HepG2 (cell line): Measurements from ENCODE around the gene IGF2. TPM values are rescaled to one million over a fixed set of nuclear protein-coding genes. Genes with fewer than 3 reads are reported as not detected.

ENCODE experiments used
- AHR ChIP-seq: IDR thresholded peaks from 2 replicates; pipeline ENCODE4 v1.6.1; 2018; ENCODE audit warnings: missing genetic modification reagents, missing compliant biosample characterization
- CBX5 ChIP-seq: sonication (generic); formaldehyde crosslinking; IDR thresholded peaks from 2 replicates; pipeline ENCODE4 v1.4.0; 2020; ENCODE audit warnings: missing genetic modification reagents, borderline replicate concordance
- HDAC6 ChIP-seq: fragments of 200-600 bp; sonication (generic); IDR thresholded peaks from 2 replicates; pipeline ENCODE4 v1.7.0; 2017; ENCODE audit warnings: mild to moderate bottlenecking, antibody characterized with exemption, low read length, low read depth
- KDM2A ChIP-seq: sonication (generic); formaldehyde crosslinking; IDR thresholded peaks from 2 replicates; pipeline ENCODE4 v1.4.0; 2020; ENCODE audit warnings: low read depth, missing genetic modification reagents, borderline replicate concordance
- MAZ ChIP-seq, 2 experiments: sonication (generic) in 1 of 2; formaldehyde crosslinking in 1 of 2; IDR thresholded peaks; 2 replicates each; pipeline versions ENCODE4 v1.5.0 to v1.6.1; 2012 to 2020; ENCODE audit warnings: low read depth in 2 of 2, mild to moderate bottlenecking in 2 of 2, borderline replicate concordance in 1 of 2, improper control_type of control experiment in 1 of 2, low read length in 1 of 2, missing genetic modification reagents in 1 of 2, moderate library complexity in 1 of 2
- MED1 ChIP-seq: sonication (generic); formaldehyde crosslinking; IDR thresholded peaks from 2 replicates; pipeline ENCODE4 v1.4.0; 2020; ENCODE audit warnings: missing genetic modification reagents
- MXD3 ChIP-seq: IDR thresholded peaks from 2 replicates; pipeline ENCODE4 v1.6.1; 2016; ENCODE audit warnings: mild to moderate bottlenecking, missing biosample characterization, missing genetic modification reagents
- NKX3-1 ChIP-seq: sonication (generic); formaldehyde crosslinking; IDR thresholded peaks from 2 replicates; pipeline ENCODE4 v1.5.0; 2020; ENCODE audit warnings: missing genetic modification reagents
- REL ChIP-seq: sonication (generic); formaldehyde crosslinking; conservative IDR thresholded peaks from 2 replicates; pipeline ENCODE4 v1.8.0; 2022; ENCODE audit warnings: mild to moderate bottlenecking, missing genetic modification reagents, moderate library complexity
- SALL1 ChIP-seq: sonication (generic); formaldehyde crosslinking; IDR thresholded peaks from 2 replicates; pipeline ENCODE4 v1.8.0; 2022; ENCODE audit warnings: mild to moderate bottlenecking, missing genetic modification reagents
- SAP130 ChIP-seq: IDR thresholded peaks from 2 replicates; pipeline ENCODE4 v1.6.1; 2016; ENCODE audit warnings: low read depth
- ZFY ChIP-seq: sonication (generic); formaldehyde crosslinking; IDR thresholded peaks from 2 replicates; pipeline ENCODE4 v1.4.0; 2020; ENCODE audit warnings: missing genetic modification reagents
- ZNF768 ChIP-seq: sonication (generic); formaldehyde crosslinking; IDR thresholded peaks from 2 replicates; pipeline ENCODE4 v1.4.0; 2020; ENCODE audit warnings: missing genetic modification reagents
- ZNF792 ChIP-seq: IDR thresholded peaks from 2 replicates; pipeline ENCODE4 v1.6.1; 2016
- polyA plus RNA-seq, 8 experiments: library from polyadenylated mRNA; depleted of rRNA in 3 of 8; stranded (reverse) in 7 of 8; unstranded in 1 of 8; fragments of >200 nt; fragmentation: Illumina TruSeq in 4 of 8; extraction: Trizol in 4 of 8; gene quantifications; 2 replicates each; pipeline versions ENCODE4 v1.2.1 to v1.2.3, GENCODE V29; 2011 to 2016; ENCODE audit warnings: low read depth in 4 of 8, missing spikeins in 1 of 8, mixed read lengths in 1 of 8; ENCODE audit not compliant: insufficient read depth in 1 of 8
- total RNA-seq, 5 experiments: library from RNA; depleted of rRNA; stranded (reverse); fragments of >200 nt; fragmentation: Illumina TruSeq; extraction: Trizol; gene quantifications; 2 replicates each; pipeline ENCODE4 v1.2.3, GENCODE V29; 2016; ENCODE audit warnings: low read depth in 1 of 5
- TF ChIP-seq, protein P1 (sequence below): sonication (generic); formaldehyde crosslinking; IDR thresholded peaks from 2 replicates; pipeline ENCODE4 v1.5.1; 2020; ENCODE audit warnings: mild to moderate bottlenecking, missing genetic modification reagents, borderline replicate concordance
- TF ChIP-seq, protein P2 (sequence below): conservative IDR thresholded peaks from 2 replicates; pipeline ENCODE4 v1.6.1; 2018; ENCODE audit warnings: missing genetic modification reagents
- TF ChIP-seq, protein P3 (sequence below): sonication (generic); formaldehyde crosslinking; IDR thresholded peaks from 2 replicates; pipeline ENCODE4 v1.4.0; 2020; ENCODE audit warnings: missing genetic modification reagents

Gene IGF2
- total and polyA plus RNA-seq, 2 of the 13 experiments (the other 11 are each of a cell fraction or from before 2014, with no cell fraction given): 79.1 to 254 TPM

- TF ChIP-seq, protein P1, sequence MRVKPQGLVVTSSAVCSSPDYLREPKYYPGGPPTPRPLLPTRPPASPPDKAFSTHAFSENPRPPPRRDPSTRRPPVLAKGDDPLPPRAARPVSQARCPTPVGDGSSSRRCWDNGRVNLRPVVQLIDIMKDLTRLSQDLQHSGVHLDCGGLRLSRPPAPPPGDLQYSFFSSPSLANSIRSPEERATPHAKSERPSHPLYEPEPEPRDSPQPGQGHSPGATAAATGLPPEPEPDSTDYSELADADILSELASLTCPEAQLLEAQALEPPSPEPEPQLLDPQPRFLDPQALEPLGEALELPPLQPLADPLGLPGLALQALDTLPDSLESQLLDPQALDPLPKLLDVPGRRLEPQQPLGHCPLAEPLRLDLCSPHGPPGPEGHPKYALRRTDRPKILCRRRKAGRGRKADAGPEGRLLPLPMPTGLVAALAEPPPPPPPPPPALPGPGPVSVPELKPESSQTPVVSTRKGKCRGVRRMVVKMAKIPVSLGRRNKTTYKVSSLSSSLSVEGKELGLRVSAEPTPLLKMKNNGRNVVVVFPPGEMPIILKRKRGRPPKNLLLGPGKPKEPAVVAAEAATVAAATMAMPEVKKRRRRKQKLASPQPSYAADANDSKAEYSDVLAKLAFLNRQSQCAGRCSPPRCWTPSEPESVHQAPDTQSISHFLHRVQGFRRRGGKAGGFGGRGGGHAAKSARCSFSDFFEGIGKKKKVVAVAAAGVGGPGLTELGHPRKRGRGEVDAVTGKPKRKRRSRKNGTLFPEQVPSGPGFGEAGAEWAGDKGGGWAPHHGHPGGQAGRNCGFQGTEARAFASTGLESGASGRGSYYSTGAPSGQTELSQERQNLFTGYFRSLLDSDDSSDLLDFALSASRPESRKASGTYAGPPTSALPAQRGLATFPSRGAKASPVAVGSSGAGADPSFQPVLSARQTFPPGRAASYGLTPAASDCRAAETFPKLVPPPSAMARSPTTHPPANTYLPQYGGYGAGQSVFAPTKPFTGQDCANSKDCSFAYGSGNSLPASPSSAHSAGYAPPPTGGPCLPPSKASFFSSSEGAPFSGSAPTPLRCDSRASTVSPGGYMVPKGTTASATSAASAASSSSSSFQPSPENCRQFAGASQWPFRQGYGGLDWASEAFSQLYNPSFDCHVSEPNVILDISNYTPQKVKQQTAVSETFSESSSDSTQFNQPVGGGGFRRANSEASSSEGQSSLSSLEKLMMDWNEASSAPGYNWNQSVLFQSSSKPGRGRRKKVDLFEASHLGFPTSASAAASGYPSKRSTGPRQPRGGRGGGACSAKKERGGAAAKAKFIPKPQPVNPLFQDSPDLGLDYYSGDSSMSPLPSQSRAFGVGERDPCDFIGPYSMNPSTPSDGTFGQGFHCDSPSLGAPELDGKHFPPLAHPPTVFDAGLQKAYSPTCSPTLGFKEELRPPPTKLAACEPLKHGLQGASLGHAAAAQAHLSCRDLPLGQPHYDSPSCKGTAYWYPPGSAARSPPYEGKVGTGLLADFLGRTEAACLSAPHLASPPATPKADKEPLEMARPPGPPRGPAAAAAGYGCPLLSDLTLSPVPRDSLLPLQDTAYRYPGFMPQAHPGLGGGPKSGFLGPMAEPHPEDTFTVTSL (CRISPR knock-in tag): no peak
- peak; percentile 70 for TF ChIP-seq ZFY
- no peak for TF ChIP-seq NKX3-1 (CRISPR knock-in tag)
- peak; percentile 40 for TF ChIP-seq SALL1 (CRISPR knock-in tag)
- peak; percentile 41 for TF ChIP-seq MED1 (CRISPR knock-in tag)
- peak; percentile 60; the same call in 1 of the 2 replicates for TF ChIP-seq AHR
- TF ChIP-seq, protein P2, sequence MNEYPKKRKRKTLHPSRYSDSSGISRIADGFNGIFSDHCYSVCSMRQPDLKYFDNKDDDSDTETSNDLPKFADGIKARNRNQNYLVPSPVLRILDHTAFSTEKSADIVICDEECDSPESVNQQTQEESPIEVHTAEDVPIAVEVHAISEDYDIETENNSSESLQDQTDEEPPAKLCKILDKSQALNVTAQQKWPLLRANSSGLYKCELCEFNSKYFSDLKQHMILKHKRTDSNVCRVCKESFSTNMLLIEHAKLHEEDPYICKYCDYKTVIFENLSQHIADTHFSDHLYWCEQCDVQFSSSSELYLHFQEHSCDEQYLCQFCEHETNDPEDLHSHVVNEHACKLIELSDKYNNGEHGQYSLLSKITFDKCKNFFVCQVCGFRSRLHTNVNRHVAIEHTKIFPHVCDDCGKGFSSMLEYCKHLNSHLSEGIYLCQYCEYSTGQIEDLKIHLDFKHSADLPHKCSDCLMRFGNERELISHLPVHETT (CRISPR knock-in tag): 0 out of 2 replicates have a peak, but pooled peaks have one; percentile 32
- TF ChIP-seq HDAC6: no peak
- peak; percentile 58; the same call in 1 of the 2 replicates for TF ChIP-seq MXD3 (CRISPR knock-in tag)
- TF ChIP-seq MAZ (IDR thresholded peaks at IDR 0.05; ENCODE audit: borderline replicate concordance, low read depth, low read length): no peak
- no peak for TF ChIP-seq MAZ (CRISPR knock-in tag; IDR thresholded peaks at IDR 0.05; ENCODE audit: low read depth)
- TF ChIP-seq, protein P3, sequence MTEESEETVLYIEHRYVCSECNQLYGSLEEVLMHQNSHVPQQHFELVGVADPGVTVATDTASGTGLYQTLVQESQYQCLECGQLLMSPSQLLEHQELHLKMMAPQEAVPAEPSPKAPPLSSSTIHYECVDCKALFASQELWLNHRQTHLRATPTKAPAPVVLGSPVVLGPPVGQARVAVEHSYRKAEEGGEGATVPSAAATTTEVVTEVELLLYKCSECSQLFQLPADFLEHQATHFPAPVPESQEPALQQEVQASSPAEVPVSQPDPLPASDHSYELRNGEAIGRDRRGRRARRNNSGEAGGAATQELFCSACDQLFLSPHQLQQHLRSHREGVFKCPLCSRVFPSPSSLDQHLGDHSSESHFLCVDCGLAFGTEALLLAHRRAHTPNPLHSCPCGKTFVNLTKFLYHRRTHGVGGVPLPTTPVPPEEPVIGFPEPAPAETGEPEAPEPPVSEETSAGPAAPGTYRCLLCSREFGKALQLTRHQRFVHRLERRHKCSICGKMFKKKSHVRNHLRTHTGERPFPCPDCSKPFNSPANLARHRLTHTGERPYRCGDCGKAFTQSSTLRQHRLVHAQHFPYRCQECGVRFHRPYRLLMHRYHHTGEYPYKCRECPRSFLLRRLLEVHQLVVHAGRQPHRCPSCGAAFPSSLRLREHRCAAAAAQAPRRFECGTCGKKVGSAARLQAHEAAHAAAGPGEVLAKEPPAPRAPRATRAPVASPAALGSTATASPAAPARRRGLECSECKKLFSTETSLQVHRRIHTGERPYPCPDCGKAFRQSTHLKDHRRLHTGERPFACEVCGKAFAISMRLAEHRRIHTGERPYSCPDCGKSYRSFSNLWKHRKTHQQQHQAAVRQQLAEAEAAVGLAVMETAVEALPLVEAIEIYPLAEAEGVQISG (CRISPR knock-in tag): 0 out of 2 replicates have a peak, but pooled peaks have one; percentile 42
- TF ChIP-seq ZNF792 (CRISPR knock-in tag): 0 out of 2 replicates have a peak, but pooled peaks have one; percentile 31
- peak; percentile 43 for TF ChIP-seq SAP130 (CRISPR knock-in tag)
- peak; percentile 68; the same call in 1 of the 2 replicates for TF ChIP-seq CBX5 (CRISPR knock-in tag)
- peak; percentile 37; the same call in 1 of the 2 replicates for TF ChIP-seq ZNF768 (CRISPR knock-in tag)
- TF ChIP-seq KDM2A (CRISPR knock-in tag): peak; percentile 67; the same call in 1 of the 2 replicates
- no peak for TF ChIP-seq REL (CRISPR knock-in tag)
These were observed 29.6 kb downstream of the IGF2 start (continued) for GRCh38 chr11:2109541-2110019.
